Measurements from ENCODE around the gene PRPF4.

GRCh38 chr9:113290052-113290607, 14.7 kb downstream of the PRPF4 start:
- TF ChIP-seq, protein P1, sequence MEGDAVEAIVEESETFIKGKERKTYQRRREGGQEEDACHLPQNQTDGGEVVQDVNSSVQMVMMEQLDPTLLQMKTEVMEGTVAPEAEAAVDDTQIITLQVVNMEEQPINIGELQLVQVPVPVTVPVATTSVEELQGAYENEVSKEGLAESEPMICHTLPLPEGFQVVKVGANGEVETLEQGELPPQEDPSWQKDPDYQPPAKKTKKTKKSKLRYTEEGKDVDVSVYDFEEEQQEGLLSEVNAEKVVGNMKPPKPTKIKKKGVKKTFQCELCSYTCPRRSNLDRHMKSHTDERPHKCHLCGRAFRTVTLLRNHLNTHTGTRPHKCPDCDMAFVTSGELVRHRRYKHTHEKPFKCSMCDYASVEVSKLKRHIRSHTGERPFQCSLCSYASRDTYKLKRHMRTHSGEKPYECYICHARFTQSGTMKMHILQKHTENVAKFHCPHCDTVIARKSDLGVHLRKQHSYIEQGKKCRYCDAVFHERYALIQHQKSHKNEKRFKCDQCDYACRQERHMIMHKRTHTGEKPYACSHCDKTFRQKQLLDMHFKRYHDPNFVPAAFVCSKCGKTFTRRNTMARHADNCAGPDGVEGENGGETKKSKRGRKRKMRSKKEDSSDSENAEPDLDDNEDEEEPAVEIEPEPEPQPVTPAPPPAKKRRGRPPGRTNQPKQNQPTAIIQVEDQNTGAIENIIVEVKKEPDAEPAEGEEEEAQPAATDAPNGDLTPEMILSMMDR (conservative IDR thresholded peaks at IDR 0.05; ENCODE audit: low read length) = no peak
- no peak for TF ChIP-seq EZH2phosphoT487 (IDR thresholded peaks at IDR 0.05; ENCODE audit: borderline replicate concordance)
